GM18951 (cell line): ENCODE data around the gene SPATA12.
"Not testable (repeated sequence)": the region's sequence is repeated elsewhere in the genome, so short reads cannot be mapped to it uniquely, and the experiment has no call there.

ENCODE experiments used
- POLR2A ChIP-seq: IDR thresholded peaks from 4 replicates; pipeline ENCODE4 v1.6.1; 2011; ENCODE audit warnings: mild to moderate bottlenecking; ENCODE audit not compliant: insufficient read length, insufficient read depth; ENCODE audit errors: extremely low read depth
- in situ Hi-C: fragments of 300-500 bp; cut with MboI; formaldehyde crosslinking; loops from one replicate; pipeline ENCODE4 v1.12.0; 2022; ENCODE audit warnings: low sequenced_read_pairs, mixed read lengths, inconsistent platforms; ENCODE audit not compliant: unreplicated experiment

SPATA12 gene

DNA sequence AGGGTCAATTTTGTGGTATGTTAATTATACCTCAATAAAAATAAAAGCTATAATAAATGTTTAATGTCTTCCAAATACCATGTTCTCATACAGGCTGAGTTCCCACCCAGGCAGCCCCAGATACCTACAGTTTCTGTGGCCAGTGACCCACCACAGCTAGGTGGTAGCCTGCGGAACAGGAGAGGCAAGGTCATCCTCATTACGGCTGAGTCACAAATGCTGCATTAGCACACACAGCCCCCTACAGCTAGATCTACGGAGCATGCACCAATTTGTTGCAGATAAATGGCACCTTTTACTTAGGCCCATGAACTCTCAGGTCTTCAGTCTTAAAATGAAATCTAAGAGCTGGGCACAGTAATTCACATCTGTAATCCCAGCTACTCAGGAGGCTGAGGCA lies 5.1 kb downstream of the SPATA12 start:
- TF ChIP-seq POLR2A = no peak
- in situ Hi-C loops = no loop called here

DNA sequence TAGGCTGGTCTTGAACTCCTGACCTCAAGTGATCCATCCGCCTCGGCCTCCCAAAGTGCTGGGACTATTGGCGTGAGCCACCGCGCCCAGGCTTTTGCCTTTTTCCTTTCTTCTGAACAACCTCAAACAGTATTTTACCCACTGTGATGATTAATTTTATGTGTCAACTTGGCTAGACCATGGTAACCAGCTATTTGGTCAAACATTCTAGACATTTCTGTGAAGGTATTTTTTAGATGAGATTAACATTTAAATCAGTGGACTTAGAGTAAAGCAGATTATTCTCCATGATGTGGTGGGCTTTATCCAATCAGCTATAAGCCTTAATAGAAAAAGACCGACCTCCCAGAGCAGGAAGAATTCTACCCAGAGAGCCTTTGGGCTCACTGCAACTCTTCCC lies 6.0 kb downstream of the SPATA12 start:
- no peak for TF ChIP-seq POLR2A
- in situ Hi-C loops = no loop called here

DNA sequence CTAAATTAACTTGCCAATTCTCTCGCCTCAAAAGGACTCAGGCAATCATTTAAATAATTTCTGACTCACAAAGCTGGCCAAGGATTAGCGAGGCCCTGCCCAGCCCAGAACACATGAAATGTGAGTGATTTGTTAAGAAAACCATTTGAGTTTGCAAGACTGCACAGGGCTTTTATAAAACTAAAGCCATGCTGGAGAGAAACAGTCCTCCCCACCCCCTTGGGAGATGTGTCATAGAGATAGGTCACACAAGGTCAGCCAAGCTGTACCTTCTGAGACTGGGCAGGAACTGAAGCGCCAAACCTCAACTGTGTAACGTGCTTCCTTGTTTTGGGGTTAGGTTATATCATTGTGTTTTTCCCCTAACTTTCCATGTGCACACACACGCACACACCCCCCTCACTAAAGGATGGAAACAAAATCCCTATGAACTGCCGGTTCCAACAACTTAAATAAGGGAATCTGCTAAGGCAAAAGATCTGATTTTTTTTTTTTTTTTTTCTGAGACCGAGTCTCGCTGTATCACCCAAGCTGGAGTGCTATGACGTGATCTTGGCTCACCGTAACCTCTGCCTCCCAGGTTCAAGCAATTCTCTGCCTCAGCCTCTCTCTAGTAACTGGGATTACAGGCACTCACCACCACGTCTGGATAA lies 8.1 kb downstream of the SPATA12 start:
- TF ChIP-seq POLR2A = no peak
- in situ Hi-C loops = no loop called here

DNA sequence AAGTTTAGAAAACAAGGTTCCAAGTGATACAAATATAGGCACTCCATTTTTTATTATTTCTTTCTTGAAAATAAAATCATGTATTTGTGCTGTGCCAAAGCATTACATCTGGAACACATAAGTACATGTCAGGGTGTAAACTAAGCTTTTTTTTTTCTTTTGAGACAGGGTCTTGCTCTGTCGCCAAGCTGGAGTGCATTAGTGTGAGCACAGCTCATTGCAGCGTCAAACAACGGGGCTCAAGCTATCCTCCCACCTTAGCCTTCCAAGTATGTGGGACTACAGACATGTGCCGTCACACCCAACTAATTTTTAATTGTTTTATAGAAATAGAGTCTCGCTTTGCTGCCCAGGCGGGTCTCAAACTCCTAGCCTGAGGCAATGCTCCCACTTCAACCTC lies 9.0 kb downstream of the SPATA12 start:
- in situ Hi-C loops = no loop called here
- no peak for TF ChIP-seq POLR2A

DNA sequence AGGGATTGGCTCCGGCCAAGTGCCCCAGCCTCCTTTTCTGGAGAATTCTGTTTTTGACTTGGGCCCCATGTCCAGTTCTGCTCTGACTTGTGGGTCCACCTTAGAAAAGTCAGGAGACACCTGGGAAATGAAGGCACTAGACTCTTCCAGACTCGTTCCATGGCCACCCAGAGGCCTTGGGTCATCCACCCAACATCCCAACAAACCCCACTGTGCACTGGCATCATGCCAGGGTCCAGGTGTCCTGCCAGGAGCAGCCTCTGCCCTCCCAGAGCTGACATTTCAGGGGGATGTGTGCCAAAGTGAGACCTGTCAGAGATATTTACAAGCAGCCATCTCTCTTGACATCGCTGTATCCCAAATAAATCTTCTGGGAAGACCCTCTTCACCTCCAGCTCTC lies 13.2 kb downstream of the SPATA12 start:
- in situ Hi-C loops = no loop called here
- no peak for TF ChIP-seq POLR2A

DNA sequence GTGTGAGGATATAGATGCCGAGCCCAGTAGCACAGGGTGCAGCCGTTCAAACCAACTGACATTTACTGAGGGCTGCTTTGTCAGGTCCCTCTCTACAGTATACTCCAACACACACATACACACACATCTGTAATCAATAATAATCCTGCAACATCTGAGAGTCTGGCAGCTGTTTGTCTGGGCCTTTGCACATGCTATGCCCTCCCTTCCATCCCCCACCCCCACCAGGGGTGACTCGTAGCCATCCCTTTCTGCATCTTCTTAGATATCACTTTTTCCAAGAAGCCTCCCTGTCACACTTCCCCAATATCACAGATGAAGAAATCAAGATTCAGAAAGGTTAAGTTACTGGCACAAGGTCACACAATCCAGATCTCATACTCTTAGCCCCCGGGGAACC lies 13.7 kb downstream of the SPATA12 start:
- no peak for TF ChIP-seq POLR2A
- in situ Hi-C loops = no loop called here

DNA sequence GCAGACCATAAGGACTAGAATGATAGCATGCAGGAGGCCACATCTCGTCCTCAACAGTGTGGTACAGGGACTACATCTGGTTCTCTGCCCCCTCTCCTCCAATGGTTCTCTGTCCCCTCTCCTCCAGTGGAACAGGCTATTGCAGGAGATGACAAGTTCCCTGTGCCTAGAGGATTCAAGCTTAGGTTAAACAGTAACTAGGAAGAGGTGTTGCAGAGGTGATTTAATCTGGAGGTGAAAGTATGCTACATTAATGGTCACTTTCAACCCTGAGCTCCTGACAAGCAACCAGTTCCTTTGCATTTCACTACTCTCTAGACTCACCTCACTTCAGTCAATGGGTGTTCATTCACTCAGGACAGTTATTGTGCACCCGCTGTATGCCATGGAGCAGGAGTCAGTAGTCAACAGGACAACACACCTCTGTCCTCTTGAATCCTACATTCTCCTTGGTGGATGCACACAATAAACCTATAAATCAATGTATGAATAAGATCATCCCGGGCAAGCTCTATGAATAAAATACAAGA lies 16.0 kb downstream of the SPATA12 start:
- in situ Hi-C loops = no loop called here

DNA sequence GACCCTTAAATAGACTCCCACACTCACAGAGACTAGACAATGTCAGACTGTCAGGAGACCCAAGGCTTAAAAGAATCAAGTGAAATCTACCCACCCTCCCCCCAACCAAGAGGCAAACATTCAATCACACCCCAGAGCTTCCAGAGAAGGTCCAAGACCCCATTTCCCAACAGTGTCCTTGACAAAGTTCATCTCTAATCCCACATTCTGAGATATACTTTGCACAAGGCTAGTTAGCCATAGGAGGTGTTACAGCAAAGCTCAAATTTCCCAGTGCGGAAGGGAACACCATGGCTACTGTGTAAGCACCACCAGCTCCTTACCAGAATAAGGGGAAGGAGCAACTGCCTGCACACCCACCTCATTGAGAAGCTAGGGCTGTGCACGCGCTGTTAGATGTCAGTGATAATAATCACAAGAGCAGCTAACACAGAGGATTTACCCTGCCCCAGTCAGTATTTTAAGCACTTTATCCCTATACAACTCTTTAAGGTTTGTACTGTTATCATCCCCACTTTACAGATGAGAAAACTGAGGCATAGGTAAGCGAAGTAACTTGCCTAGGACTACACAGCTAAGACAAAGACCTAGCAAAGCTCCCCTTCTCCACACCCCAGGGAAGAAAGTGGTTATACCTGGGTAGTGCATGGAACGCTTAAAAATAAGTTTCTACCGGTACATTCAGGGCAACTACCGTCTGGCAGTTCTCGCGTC lies 17.3 kb downstream of the SPATA12 start:
- TF ChIP-seq POLR2A = no peak
- in situ Hi-C loops = no loop called here

More for the DNA sequence above, 16.0 kb downstream of the SPATA12 start:
- TF ChIP-seq POLR2A = no peak

DNA sequence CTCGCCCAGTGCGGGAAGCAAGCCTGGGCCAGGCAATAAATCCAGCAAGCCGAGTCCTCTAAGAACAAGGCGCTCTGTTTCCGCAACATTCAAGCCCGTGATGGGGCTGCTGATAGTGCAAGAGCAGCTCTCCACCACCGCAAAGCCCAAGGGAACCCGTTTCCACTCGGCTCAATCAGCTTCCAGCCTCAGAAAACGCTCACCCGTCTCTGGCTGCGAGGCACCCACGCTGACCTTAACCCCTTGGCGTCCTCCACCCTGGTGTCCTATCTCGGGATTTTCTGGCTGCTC lies 17.8 kb downstream of the SPATA12 start:
- in situ Hi-C loops = no loop called here
- TF ChIP-seq POLR2A = no peak

DNA sequence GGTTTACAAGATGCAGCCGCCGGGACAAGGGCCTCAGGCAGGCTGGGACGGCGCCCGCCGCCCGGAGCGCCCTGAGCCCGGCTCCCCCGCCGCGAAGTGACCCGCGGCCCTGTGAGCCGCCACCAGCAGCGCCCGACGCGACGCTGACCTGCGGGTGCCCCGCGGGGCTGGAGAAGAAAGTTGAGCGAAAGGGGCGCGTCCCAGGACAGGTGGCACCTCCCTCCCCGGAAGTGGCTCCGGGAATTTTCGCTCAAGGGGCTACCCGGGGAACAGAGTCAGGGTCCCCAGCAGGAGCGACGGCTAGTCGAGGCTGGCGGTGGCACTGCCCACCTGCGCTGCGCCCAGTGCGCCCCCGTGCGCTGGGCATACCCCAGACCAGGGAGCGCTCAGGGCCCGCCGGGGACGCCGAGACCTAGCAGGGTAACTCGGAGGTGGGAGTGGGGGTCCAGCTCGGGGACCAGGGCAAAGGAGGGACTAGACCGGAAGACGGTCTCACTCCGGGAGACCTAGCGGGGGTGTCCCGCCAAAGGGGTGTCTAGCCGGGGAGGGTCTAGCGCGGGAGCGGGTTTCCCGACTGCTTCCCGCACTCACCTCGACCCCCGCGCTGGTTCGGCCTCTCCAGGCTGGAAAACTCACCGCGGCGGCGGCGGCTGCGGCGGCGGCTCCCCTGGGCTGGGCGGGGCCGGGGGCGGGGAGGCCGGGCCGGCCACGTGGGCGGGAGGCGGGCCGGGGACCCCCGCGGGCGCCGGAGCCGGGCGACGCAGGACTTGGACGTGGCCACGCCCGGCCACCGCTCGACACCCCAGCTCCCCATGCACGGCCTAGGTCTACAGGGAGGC lies 18.4 kb downstream of the SPATA12 start:
- TF ChIP-seq POLR2A = no peak
- in situ Hi-C loops = no loop called here

DNA sequence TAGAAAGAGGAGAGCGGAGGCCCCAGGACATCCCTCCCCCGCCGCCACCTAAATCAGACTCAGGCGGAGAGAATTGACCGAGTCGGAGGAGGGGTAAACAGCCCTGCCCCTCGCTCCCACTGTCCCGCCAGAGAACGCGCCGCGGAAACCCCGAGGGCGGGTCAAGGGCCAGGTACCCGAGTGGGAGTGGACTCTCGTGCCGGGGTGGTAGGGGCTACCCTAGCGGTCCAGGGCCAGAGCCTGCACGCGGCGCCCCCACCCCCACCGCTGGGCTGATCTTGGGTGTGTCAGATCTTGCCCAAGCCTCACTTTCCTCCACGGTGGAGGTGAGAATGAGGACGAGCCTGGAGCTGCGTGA lies 19.0 kb downstream of the SPATA12 start:
- in situ Hi-C loops = no loop called here

DNA sequence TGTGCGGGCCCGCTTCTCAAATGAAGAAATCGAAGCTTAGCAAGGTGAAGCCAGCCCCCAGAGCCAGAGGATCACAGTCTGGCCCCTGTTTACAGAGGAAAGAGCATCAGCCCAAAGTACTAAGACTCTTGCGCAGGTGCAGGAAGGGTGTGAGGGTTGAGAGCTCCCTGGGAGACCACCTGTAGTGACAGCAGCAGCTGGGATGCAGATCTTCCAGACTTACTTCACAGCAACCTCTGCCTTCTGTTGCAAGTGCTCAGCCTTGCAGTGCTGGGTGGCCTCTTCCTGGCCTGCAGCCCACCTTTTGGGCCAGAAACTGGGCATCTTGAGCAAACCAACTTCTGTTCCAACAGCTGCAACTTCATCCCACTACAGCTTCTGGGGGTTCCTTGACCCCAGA lies 19.7 kb downstream of the SPATA12 start:
- in situ Hi-C loops = no loop called here
- TF ChIP-seq POLR2A = no peak

More for the DNA sequence above, 19.0 kb downstream of the SPATA12 start:
- TF ChIP-seq POLR2A = no peak

DNA sequence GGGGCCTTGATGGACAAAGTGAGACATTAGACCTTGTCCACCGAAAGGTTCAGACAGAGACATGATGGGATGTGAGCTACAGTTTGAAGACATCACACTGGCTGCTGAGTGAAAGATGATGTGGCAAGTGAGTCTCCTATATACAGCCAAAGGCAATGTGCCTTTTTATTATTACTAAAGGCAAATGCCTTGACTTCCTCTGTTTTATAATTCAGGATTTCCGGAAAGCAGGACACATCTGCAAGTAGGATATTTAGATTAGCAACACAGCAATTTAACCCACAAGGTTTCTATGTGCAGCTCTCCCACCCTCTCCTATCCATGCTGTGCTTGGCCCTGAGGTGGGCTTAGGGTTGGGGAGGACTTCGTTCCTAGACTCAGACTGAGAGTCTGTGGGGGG lies 20.7 kb downstream of the SPATA12 start:
- in situ Hi-C loops = no loop called here

DNA sequence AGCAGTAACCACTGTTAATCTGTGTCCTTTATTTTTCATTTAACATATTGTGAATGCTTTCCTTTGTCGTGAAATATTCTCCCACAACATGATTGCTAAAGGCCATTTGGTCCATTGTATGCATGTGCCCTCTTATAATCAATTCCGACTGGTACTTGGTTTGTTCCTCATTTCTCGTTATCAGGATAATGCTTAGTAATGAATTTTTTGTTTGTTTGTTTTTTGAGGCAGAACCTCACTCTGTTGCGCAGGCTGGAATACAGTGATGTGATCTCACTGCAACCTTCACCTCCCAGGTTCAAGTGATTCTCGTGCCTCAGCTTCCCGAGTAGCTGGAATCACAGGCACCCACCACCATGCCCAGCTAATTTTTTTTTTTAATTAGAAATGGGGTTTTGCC lies 22.0 kb downstream of the SPATA12 start:
- in situ Hi-C loops = no loop called here
- TF ChIP-seq POLR2A = no peak

More for the DNA sequence above, 20.7 kb downstream of the SPATA12 start:
- TF ChIP-seq POLR2A = no peak

DNA sequence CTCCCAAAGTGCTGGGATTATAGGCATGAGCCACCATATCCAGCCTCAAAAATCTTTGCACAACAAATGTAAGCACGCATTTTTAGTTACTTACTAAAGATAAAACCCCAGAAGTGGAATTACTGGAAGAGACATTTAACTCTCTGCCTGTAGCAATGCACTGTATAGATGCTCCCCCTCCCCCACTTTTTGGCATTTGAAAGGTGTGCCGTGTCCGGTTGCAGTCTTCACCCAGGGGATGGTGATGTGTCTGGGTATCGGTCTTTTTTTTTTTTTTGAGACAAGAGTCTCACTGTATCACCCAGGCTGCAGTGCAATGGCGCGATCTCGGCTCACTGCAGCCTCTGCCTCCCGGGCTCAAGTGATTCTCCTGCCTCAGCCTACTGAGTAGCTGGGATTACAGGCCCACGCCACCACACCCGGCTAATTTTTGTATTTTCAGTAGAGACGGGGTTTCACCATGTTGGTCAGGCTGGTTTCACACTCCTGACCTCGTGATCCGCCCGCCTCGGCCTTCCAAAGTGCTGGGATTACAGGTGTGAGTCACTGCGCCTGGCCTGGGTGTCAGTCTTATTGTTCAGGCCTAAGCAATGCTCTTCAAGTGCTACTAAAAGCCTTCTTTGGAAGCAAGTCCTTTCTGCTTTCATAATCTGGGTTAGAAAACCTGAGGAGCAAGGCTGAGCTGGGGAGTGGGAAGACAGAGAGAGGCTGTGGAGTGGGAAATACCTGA lies 23.0 kb downstream of the SPATA12 start:
- in situ Hi-C loops = not testable (repeated sequence)
